Glutamatergic neuron (in vitro differentiated cells): ENCODE measurements around the gene PTPRJ. TPM values are rescaled to one million over a fixed set of nuclear protein-coding genes. Genes with fewer than 3 reads are reported as not detected.

Experiments used
- DNase-seq: peaks from one replicate; pipeline ENCODE4 v3.0.0; 2022
- H3K27ac Mint-ChIP-seq: one replicate; pipeline ENCODE4 v1.8.0; 2020; ENCODE audit warnings: mild to moderate bottlenecking, mixed read lengths, inconsistent platforms; ENCODE audit not compliant: unreplicated experiment
- H3K27me3 Mint-ChIP-seq: one replicate; pipeline ENCODE4 v1.8.0; 2020; ENCODE audit warnings: mild to moderate bottlenecking, moderate library complexity, mixed read lengths, inconsistent platforms; ENCODE audit not compliant: unreplicated experiment
- H3K36me3 Mint-ChIP-seq: one replicate; pipeline ENCODE4 v1.8.0; 2020; ENCODE audit warnings: mild to moderate bottlenecking, mixed read lengths, inconsistent platforms; ENCODE audit not compliant: unreplicated experiment
- H3K4me1 Mint-ChIP-seq: one replicate; pipeline ENCODE4 v1.8.0; 2020; ENCODE audit warnings: mild to moderate bottlenecking, low read depth, mixed read lengths, inconsistent platforms; ENCODE audit not compliant: unreplicated experiment
- H3K4me3 Mint-ChIP-seq: one replicate; pipeline ENCODE4 v1.8.0; 2020; ENCODE audit warnings: mild to moderate bottlenecking, mixed read lengths, inconsistent platforms; ENCODE audit not compliant: unreplicated experiment
- H3K9me3 Mint-ChIP-seq: one replicate; pipeline ENCODE4 v1.8.0; 2020; ENCODE audit warnings: mild to moderate bottlenecking, moderate library complexity, mixed read lengths, inconsistent platforms; ENCODE audit not compliant: unreplicated experiment
- total RNA-seq: library from RNA; stranded (reverse); fragmentation: NEBNext Ultra II Directional; extraction: Animal tissue kit (Norgen Biotek cat#: 25700); gene quantifications from one replicate; pipeline ENCODE4 v1.2.1, GENCODE V29; 2021; ENCODE audit not compliant: unreplicated experiment
- TF ChIP-seq, protein P1 (sequence below): fragments of 200-600 bp; sonication (generic); IDR thresholded peaks from one replicate; pipeline ENCODE4 v1.5.0; 2021; ENCODE audit not compliant: partially characterized antibody, unreplicated experiment

The PTPRJ gene
- total RNA-seq, 1 donor from 2014 or later, result 2.4 TPM

DNA sequence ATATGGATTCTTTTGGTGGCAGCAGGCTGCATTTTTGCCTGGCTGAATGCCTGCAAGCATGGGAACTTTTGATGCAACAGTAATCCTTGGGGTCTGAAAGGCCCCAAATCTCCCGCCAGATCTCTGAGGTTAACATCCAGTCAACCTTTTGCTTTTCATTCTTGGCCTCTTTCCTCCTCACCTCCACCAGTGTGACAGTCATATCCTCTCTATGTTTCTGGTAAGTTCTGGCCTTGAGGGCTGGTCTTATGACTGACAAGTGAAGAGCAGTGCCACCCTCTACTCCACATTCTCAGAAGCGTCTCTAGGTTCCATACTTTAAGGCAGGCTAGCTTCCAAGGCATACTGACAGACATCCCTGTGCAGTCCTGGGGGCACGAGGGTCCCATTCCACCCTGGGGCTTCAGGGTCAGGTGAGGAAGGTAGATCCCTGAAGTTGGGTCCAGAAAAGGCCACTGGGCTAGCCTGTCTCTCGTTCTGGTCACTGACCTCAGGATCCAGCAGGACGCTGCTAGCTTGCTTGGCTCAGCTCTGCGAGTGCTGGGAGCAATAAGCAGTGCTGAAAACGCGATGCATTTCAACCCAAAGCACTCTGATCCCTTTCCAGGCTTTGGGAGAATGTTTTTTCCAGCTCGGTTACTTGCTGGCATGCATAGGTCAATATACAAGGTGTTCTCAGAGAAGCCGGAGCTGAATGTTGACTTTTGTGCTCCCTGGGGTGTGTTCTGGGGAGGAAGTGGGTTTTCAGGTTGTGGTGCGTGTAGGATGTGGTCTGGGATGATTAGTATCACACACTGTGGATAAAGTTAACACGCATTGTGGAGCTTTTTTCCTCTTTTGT lies 75.2 kb downstream of the PTPRJ start:
- no peak overlapping the region for H3K27ac Mint-ChIP-seq
- H3K4me1 Mint-ChIP-seq, result no peaks in the 10 kb centered on the region

DNA sequence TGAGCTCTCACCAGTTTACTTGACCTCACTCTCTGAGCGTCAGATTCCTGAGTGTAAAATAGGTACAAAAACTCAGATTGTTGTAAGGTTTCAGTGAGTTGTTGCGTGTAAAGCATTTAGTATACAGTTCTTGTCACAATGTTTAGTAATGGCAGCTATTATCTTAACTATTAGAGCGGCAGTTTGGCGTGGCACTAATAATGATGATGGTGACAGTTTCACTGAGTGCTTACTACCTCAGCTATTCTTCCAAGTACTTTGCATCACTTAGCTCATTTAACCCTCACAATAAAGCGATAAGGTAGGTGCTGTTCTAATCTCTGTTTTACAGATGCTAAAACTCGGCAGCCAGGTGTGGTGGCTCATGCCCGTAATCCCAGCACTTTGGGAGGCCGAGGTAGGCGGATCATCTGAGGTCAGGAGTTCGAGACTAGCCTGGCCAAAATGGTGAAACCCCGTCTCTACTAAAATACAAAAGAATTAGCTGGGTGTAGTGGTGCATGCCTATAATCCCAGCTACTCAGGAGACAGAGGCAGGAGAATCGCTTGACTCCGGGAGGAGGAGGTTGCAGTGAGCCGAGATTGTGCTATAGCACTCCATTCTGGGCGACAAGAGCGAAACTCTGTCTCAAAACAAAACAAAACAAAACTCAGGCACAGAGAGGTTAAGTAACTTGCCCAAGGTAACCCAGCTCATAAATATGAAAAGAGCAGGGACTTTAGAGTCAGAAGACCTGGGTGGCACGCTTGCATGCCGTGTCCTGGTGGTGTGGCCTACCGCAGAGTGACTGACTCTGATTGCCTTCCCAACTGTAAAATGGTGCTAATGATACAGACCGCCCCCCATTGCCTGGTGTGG lies 76.2 kb downstream of the PTPRJ start:
- Mint-ChIP-seq H3K4me1 (no peaks in the 10 kb centered on the region), H3K36me3 (no peaks in the 10 kb centered on the region), H3K27ac (no peak overlapping the region), H3K9me3 (peaks cover 2% of the 10 kb centered on the region), H3K4me3 (no peak overlapping the region), H3K27me3 (no peaks in the 10 kb centered on the region)
- no peak for DNase-seq
- TF ChIP-seq, protein P1, sequence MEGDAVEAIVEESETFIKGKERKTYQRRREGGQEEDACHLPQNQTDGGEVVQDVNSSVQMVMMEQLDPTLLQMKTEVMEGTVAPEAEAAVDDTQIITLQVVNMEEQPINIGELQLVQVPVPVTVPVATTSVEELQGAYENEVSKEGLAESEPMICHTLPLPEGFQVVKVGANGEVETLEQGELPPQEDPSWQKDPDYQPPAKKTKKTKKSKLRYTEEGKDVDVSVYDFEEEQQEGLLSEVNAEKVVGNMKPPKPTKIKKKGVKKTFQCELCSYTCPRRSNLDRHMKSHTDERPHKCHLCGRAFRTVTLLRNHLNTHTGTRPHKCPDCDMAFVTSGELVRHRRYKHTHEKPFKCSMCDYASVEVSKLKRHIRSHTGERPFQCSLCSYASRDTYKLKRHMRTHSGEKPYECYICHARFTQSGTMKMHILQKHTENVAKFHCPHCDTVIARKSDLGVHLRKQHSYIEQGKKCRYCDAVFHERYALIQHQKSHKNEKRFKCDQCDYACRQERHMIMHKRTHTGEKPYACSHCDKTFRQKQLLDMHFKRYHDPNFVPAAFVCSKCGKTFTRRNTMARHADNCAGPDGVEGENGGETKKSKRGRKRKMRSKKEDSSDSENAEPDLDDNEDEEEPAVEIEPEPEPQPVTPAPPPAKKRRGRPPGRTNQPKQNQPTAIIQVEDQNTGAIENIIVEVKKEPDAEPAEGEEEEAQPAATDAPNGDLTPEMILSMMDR, result no peak

More for the DNA sequence above, 75.2 kb downstream of the PTPRJ start:
- no peak overlapping the region for H3K4me3 Mint-ChIP-seq
- TF ChIP-seq, protein P1, result no peak
- H3K9me3 Mint-ChIP-seq, result peaks cover 2% of the 10 kb centered on the region
- no peaks in the 10 kb centered on the region for H3K27me3 Mint-ChIP-seq
- DNase-seq, result no peak
- H3K36me3 Mint-ChIP-seq, result no peaks in the 10 kb centered on the region

- no peak for DNase-seq
- TF ChIP-seq, protein P1, result no peak
- no peaks in the 10 kb centered on the region for H3K4me1 Mint-ChIP-seq
- H3K27me3 Mint-ChIP-seq, result no peaks in the 10 kb centered on the region
- H3K36me3 Mint-ChIP-seq, result no peaks in the 10 kb centered on the region
- no peak overlapping the region for H3K27ac Mint-ChIP-seq
- no peak overlapping the region for H3K4me3 Mint-ChIP-seq
- H3K9me3 Mint-ChIP-seq, result peaks cover 2% of the 10 kb centered on the region
Observed at GRCh38 chr11:48058064-48058463, 77.7 kb downstream of the PTPRJ start.

- H3K27me3 Mint-ChIP-seq, result no peaks in the 10 kb centered on the region
Observed at GRCh38 chr11:48058788-48059187, 78.4 kb downstream of the PTPRJ start.

More at GRCh38 chr11:48058788-48059187, 78.4 kb downstream of the PTPRJ start:
- Mint-ChIP-seq H3K9me3 (peaks cover 2% of the 10 kb centered on the region), H3K4me1 (no peaks in the 10 kb centered on the region), H3K4me3 (no peak overlapping the region), H3K36me3 (no peaks in the 10 kb centered on the region), H3K27ac (no peak overlapping the region)
- TF ChIP-seq, protein P1, result no peak
- no peak for DNase-seq
